Astrocyte of the hippocampus (primary cell): ENCODE results near the gene QKI.
A peak's percentile ranks its signal among the peaks of the same experiment; 100 is the strongest.
"Not testable (repeated sequence)": the region's sequence is repeated elsewhere in the genome, so short reads cannot be mapped to it uniquely, and the experiment has no call there.

Source experiments
- DNase-seq: peaks from one replicate; pipeline ENCODE4 v3.0.0; 2011; ENCODE audit warnings: low read depth, low spot score

The QKI gene

DNA sequence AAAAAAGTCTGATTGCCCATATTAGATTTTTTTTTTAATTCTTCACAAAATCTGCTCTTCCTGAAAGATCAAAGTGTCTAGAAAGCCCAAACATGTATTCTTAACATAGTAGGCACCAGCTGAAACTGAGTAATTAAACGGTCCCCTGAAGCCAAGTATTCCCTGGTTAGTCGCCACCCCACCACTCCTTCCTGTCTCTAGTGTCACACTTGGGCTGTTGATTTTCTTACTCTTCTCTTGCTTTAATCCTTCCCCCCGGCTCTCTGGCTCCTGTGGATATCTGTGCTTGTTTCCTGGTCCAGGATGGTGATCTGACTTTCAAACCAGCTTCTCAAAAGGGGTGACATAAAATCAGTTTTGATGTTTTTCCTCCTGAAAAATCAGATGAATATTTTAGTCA lies 162.9 kb downstream of the QKI start:
- no peak for DNase-seq

DNA sequence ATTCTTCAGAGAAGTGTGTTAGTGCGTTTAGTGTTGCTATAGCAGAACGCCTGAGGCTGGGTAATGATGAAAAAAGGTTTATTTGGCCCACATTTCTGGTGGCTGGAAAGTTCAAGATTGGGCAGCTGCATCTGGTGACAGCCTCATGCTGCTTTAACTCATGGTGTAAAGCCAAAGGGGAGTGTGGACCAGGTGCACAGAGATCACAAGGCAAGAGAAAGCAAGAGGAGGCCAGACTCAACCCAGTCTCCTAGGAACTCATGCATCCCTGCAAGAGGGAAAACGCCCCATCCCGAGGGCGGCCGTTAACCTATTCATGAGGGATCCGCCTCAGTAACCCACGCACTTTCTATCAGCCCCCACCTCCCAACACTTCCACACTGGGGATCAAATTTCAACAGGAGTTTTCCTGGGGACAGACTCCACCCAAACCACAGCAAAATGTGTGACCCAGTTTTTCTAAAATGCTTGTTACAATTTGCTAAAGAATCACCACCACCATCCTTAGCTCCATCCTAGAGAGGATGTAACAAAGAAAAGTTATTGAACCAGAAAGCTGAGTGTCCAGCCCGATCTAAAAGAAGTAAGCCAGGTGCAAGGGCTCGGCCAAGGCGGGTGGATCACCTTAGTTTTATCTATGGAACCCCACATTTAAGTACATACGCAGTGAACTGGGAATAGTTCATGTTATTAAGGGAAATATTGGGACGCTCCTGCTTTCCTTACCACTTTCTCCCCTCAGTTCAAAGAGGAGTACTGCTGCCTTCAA lies 164.8 kb downstream of the QKI start:
- DNase-seq: no peak

DNA sequence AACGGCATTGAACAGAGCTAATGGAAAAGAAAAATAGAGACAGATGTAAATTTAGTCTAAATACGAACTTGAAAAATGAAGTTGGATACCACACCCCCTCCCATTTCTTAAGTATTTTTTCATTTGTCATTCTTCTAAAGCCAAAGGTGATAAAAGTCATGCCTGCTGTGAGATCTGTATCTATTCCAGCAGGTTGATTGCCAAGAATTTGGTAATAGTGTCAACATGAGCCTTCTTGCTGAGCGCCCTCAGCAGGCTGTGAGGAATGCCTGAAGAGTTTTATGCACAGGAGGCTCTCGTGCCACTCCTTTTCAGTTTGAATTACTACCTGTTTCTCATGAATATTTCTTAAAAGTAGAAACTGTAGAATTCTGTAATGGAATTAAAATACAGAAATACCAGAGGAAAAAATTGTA lies 165.4 kb downstream of the QKI start:
- DNase-seq: peak; percentile 42

DNA sequence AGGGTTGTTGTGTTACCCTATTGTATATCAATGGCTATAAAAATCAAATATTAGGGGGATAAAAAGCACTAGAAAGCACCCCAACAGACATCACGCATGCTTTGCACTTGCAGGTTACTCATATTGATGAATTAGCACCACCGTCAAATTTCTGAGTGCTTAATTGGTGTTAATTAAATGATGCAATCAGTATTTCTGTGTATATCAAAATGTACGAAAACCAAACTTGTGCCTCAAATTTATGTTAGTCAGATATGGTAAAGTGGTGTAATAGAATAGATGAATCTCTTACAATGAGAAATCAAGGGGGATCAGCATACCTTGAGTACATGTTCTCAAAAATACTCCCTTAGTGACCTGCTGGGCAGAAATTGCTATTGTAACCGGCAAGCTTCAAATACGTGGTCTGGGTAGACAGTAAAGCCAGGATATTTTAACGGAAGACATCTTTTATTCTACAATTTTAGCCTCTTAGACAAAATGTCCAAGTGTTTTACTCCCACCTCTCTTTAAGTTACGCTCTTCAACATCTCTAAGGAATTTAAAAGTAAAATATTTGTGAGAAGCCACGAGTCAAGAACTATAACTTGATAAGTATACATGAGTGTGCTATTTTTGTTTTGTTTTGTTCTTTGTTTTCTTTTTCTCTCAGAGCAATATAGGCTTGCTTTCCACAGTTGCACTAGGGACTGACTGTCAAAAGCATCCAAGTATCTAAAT lies 166.0 kb downstream of the QKI start:
- no peak for DNase-seq

DNA sequence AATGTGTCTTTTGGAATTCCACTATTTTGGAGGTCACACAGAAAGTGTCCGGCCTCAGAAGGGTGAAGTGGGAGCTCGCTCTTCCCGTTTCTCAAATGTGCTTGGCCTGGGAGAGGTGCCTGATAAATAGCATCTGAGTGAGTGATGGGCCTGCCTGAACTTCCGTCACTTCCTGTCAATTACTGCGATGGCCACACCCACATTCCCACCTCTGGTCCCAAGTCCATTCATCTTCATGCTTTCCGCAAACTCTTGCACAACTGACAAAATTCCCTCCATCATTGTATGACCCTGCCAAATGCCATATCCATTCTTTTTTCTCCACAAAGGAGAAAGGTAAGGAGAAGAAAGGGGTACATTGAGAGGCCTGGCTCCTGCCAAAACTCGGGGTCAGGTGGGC lies 169.0 kb downstream of the QKI start:
- DNase-seq: no peak

DNA sequence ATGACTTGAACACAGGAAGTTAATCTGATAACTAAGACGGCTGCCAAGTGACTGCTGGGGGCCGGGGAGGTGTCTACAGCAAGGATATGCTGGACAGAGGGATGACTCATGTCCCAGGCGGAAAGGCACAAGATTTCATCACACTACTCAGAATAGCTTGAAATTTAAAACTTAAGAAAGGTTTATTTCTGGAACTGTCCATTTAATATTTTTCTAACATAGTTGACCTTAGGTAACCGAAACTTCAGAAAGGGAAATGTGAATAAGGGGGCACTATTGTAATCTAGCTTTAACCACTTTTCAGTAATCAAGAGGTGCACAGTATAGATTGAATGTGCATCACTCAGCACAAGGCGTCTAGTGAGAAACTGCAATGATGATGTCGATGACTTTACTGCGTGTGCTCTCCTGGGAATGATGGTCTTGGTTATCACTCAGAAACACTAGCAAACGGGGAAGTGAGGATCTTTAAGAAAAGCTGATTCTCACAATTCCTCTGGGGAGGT lies 171.5 kb downstream of the QKI start:
- DNase-seq: peak; percentile 78

DNA sequence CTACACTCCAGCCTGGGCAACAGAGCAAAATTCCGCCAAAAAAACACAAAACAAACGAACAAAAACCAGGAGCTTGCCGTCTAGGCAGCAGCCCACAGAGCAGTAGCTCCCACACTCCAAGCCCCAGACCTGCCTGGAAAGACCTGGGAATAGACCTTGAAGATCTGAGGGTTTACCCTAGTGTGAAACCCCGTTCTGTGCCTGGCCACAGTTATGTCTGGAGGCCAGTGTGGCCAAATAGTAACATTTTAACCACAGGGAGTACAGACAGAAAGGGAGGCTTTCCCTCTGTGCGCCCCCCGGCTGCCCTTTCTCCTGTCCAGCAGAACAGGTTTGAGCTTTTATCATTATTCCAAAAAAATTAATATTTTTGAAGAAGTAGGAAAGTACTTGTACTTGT lies 172.4 kb downstream of the QKI start:
- no peak for DNase-seq

DNA sequence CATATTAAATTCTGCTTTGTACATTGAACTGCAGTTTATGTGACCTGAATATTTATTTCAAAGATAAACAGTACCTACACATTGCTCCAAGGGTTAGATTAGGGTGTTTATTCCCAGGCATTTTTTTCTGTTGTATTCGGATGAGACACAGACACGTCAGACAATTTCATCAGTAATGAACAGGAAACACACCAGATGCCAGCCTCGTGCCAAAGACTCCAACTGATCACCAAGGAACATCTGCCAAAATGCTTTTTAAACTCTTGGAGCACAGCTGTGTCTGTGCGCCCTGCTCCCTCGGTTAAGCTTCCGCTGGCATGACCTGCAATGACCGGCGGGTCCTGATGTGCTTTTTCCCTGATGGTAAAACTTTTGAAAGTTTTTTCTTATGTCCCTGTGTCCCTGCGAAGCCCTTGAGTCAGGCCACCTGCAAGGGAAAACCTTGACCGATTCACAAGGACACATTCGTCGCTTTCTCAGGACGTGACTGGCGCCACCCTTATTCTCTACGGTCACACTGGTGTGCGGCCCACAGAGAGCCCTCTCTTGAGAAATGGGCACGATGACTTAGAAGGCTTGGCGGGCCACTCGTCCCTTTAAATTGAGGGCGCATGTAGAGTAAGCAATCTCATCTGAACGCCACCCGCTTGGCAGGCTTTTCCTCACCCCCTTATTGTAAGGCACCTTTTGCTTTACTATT lies 173.9 kb downstream of the QKI start:
- DNase-seq: no peak

DNA sequence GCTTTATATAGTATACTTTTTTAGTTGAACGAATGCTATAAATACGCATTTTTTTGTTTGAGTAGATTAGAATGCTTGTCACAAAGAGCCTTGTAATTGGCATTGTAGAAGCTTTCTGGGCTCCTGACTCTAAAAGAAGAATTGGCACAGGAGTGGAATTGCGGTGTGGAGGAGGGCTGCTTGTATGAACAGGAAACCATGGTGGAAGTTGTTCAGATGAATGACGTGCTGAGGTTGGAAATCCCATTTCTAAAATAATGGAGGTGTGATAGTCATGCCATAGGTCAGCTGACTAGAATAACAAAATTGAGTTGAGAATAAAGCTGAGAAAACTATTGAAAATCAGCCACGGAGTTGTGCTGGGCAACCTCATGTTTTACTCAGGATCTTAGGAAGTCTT lies 174.9 kb downstream of the QKI start:
- DNase-seq: peak; percentile 65

DNA sequence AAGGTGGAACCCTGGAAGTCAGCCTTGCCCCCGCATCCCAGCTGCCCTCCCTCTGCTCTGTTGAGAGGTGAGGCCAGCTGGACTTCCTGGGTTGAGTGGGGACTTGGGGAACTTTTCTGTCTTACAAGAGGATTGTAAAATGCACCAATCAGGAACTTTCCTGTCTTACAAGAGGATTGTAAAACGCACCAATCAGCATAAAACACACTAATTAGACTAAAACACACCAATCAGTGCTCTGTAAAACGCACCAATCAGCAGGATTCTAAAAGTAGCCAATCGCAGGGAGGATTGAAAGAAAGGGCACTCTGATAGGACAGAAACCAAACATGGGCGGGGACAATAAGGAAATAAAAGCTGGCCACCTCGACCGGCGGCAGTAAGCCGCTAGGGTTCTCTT lies 175.6 kb downstream of the QKI start:
- not testable (repeated sequence) for DNase-seq

DNA sequence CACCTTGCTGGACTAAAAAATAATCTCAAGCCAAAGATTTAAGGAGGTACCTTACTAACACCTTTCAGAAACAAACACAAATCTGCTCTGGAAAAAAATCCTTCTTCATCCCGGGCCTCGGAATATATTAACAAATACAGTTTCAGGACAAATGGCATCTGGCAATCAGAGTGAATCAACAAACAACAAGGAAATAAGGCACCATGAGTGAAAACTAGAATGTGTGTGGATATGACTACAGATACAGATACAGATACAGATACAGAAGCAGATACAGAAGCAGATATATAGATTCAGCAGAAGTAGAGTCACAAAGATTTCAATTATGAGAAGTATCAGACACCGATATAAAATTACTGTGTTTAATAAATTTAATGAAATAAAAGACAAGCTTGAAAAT lies 178.4 kb downstream of the QKI start:
- no peak for DNase-seq

DNA sequence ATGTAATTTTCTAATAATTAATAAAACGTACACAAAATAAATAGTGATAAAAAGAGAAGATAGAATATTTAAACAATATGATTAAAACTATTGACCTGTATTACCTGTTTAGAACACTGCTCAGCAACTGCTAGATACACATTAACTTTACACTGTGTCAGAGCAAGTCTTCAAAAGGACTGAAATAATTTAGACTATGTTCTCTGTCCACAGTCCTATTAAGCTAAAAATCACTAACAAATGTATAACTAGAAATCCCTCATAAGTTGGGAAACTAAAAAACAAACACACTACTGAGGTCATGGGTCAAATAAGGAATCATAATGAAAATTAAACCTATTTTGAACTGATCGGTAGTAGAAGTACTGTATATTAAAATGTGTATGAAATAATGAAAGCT lies 181.7 kb downstream of the QKI start:
- no peak for DNase-seq

DNA sequence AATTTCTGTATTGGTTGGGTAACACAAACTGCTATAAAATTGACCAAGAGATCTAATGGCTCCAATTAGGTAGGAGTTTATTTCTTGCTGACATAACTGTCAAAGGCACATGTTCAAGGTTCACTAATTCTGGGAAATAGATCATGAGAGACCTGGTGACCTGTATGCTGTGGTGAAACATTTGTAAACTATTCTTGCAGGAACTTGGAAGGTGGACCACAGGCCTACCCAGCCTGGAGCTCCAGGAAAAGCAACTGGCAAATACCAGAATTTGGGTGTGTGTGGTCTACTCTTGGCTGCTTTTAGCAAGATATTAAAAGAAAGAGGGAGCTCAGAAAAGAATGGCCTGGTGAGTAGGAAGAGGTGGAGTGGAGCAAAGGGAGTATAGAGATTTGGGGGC lies 184.6 kb downstream of the QKI start:
- no peak for DNase-seq

DNA sequence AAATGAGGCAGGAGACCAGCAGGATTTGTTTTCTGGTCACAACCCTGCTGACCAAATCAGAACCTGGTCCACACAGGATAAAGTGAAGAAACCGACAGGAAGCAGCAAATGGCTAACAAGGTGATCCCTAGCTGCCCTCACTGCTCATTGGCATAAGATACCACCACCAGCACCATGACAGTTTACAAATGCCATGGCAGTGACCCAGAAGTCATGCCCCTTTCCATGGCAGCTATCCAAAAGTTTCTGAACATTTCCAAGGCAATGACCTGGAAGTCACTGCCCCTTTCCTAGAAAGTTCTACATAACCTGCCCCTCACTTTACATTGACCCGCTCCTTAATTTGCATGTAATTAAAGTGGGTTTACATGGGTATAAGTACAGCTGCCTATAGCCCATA lies 185.2 kb downstream of the QKI start:
- DNase-seq: no peak

DNA sequence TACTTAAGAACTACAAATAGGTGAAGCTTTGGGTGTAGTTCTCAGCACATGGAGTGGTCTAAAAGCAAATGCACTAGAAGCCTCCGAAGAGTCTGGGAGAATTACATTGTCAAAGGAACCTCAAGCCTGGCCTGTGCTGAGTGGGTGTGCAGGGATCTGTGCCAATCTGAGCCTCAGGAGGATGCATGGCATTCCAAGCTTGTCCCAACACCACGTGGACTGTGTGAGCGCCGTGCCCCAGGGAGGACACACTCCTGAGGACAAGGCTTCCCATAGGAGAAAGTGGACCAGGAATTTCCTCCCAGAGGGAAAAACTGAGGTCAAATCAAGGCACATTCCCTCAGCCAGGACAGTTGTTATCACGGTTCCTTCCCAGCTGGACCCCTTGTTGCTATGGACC lies 185.8 kb downstream of the QKI start:
- DNase-seq: no peak

DNA sequence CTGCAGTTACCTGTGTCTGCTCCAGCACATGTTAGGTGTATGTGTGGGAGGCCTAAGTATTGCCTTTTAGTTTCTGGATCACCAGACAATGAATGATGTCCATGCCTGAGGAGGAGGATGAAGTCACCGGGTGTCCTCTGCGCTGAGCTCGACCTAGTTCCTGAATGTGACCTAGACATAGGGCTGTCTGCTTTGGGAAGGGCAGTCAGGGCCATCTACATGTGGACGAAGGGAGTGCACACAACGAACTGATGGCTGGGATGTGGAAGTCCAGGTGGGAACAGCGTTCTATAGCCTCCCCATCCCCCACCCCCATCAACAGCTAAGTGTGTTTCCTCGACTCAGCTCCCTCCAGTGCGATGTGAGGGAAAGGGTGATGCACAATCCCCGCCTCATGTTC lies 186.3 kb downstream of the QKI start:
- no peak for DNase-seq

DNA sequence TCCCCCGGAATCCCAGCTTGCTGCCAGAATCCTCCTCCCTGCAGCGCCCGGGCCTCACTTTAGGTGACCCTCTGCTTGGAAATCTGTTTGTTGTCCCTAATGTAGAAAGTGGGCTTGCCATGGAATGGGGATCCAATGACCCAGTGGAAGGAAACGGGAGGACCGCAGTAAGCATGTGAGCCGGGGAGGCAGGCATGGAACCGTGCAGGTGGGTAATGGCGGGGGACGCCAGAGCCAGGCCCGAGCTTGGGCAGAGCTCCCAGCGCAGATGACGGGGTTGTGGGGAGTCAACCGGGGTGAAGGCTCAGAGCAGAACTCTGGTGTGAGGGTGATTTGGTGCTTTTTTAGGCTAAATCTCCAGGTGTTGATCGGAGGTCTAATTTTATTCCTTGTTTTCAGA lies 188.3 kb downstream of the QKI start:
- DNase-seq: no peak

DNA sequence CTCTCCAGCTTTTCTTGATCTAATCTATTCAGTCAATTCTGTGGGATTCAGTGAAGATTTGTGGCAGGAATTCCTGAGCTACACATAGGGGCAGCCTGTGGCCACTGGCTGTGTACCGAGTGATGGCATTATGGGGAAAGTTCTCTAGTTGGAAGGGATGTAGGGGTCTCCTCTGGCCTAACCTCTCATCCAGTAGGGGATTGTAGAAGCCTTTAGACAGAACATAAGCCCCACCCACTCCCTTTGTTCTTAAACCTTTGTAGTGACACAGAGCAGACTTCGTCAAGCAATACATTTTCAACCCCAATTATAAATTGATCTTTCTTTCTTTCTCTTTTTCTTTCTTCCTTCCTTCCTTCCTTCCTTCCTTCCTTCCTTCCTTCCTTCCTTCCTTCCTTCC lies 188.9 kb downstream of the QKI start:
- DNase-seq: no peak

DNA sequence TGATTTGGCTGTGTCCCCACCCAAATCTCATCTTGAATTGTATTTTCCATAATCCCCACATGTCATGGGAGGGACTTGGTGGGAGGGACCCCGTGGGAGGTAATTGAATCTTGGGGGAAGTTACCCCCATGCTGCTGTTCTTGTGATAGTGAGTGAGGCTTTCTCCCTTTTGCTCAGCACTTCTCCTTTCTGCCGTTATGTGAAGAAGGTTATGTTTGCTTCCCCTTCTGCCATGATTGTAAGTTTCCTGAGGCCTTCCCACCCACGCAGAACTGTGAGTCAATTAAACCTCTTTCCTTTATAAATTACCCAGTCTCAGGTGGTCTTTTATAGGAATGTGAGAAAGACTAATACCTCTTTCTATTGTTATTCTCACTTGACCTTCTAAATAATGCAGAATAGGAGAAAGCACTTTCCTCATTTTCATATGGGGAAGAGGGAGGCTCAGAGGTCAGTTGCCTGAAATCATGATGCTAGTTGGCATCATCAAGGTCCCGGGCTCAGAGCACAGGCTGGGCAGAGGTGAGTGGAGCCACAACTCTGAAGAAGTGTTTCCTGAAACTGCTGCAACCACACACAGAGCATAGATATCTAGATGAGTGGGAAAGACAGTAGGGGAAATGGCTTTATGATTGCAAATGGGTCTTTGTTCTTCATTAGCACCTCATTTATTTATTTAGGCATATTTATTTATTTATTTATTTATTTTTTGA lies 191.0 kb downstream of the QKI start:
- no peak for DNase-seq

DNA sequence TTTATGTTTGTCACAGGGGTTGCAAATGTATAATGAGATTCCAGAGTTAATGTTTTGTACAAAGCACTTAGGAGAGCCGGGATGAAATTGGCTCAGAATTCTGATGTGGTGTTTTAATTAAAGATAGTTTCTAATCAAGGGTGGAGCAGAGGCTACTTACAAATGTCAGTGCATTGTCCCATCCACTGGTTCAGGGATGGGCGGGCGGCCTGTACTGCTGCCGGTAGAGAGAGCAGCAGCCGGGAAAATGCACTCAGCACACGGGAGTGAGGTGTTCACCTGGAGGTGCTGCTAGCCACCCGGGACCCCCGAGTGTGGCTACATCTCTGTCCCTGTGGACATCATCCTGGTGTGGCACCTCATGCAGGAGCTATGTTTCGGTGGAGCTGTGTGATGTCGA lies 193.3 kb downstream of the QKI start:
- DNase-seq: no peak

DNA sequence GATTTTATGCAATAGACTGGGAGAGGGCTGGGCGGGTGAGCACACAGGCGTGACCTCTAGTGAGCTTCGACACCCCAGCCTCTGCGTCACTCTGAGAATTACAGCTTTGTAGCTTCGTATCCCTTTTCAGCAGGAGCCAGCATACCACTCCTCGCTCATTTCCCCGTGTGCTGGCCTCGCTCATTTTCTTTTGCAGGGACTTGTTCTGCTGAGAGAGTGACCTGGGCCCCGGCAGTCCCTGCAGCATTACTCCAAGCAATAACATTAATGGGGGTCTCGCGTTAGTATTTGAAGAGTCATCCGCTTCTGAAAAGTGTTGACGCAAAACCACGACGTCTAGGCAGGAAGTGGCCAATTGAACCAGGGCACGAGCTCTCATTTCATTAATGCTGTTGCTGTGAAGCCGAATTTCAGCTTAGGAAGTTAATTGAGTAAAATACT lies 193.7 kb downstream of the QKI start:
- no peak for DNase-seq

DNA sequence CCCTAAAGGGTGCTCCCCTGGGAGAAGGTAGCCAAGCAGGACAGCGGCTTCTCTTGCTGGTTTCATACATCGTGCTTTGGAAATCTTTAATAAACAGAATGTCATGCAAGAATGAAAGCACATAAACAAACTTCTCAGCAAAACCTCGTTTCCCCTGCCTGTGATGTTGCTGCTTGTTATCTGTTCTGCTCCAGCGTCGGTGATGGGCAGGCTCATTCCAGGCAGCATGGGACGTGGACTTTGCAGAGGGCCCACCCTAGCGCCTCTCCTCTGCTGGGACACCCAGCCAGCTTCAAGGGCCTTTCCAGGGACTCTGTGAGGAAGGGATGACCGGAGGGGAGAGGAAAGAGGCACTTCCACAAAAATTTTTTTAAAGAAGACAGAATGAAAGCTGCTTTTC lies 197.7 kb downstream of the QKI start:
- DNase-seq: no peak
